Measurements from ENCODE around the gene MGST1. TPM values are rescaled to one million over a fixed set of nuclear protein-coding genes. Genes with fewer than 3 reads are reported as not detected.

MGST1 gene
- total RNA-seq, 2 experiments from 2014 or later, result not detected

DNA sequence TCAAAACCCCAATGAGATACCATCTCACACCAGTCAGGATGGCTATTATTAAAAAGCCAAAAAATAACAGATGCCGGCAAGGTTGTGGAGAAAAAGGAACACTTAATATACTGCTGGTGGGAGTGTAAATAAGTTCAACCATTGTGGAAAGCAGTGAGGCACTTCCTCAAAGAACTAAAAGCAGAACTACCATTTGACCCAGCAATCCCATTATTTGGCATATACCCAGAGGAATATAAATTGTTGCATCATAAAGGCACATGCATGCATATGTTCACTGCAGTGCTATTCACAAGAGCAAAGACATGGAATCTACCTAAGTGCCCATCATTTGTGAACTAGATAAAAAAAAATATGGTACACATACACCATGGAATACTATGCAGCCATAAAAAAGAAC lies 59.9 kb downstream of the MGST1 start:
- CTCF ChIA-PET, result no interaction called here
- Mint-ChIP-seq H3K27me3 (ENCODE audit: low read depth) (no peaks in the 10 kb centered on the region), H3K27ac (no peak overlapping the region), H3K9me3 (peaks cover 24% of the 10 kb centered on the region), H3K4me3 (no peak overlapping the region), H3K4me1 (ENCODE audit: low read depth) (no peaks in the 10 kb centered on the region), H3K36me3 (ENCODE audit: low read depth) (no peaks in the 10 kb centered on the region)
- no peak for DNase-seq
- intact Hi-C loops (cut with micrococcal nuclease), result no loop called here

Other genes with a start within 250 kb of the MGST1 start
- gene SLC15A5, start 70.0 kb upstream of the MGST1 start, total RNA-seq, result not detected